ENCODE data around the gene NR1H4. TPM values are rescaled to one million over a fixed set of nuclear protein-coding genes. Genes with fewer than 3 reads are reported as not detected.

The NR1H4 gene
- total and polyA plus RNA-seq, 4 donors: 0.06 to 1.3 TPM; not detected in 2

GRCh38 chr12:100521958-100522357, 48.3 kb downstream of the NR1H4 start:
- Histone ChIP-seq H3K4me1 (ENCODE audit: control insufficient read depth in 5 of 5, insufficient read depth in 5 of 5, low read length in 5 of 5) (no peaks in the 10 kb centered on the region), H3K4me3 (no peak overlapping the region), H3K36me3 (ENCODE audit: control insufficient read depth in 4 of 4, insufficient read depth in 4 of 4, low read length in 4 of 4) (no peaks in the 10 kb centered on the region), H3K27ac (ENCODE audit: low read depth in 1 of 2, low read length in 1 of 2) (no peak overlapping the region), H3K9ac (ENCODE audit: insufficient read depth in 1 of 2, low read length in 2 of 2) (no peak overlapping the region), H3K9me3 (ENCODE audit: control insufficient read depth in 4 of 4, insufficient read depth in 3 of 4, low read length in 3 of 4) (peaks cover 0 to 6% (median 0%) of the 10 kb centered on the region in 4 donors), H3K27me3 (ENCODE audit: control insufficient read depth in 3 of 3, insufficient read depth in 3 of 3, low read length in 2 of 3) (peaks cover 0 to 3% (median 0%) of the 10 kb centered on the region in 3 donors)
- ATAC-seq (ENCODE audit: insufficient read depth, low FRiP score): no peak
- WGBS, 2 donors: 64 to 68% methylated on average over 1 of the region's 1 CpG
- TF ChIP-seq, protein P1, sequence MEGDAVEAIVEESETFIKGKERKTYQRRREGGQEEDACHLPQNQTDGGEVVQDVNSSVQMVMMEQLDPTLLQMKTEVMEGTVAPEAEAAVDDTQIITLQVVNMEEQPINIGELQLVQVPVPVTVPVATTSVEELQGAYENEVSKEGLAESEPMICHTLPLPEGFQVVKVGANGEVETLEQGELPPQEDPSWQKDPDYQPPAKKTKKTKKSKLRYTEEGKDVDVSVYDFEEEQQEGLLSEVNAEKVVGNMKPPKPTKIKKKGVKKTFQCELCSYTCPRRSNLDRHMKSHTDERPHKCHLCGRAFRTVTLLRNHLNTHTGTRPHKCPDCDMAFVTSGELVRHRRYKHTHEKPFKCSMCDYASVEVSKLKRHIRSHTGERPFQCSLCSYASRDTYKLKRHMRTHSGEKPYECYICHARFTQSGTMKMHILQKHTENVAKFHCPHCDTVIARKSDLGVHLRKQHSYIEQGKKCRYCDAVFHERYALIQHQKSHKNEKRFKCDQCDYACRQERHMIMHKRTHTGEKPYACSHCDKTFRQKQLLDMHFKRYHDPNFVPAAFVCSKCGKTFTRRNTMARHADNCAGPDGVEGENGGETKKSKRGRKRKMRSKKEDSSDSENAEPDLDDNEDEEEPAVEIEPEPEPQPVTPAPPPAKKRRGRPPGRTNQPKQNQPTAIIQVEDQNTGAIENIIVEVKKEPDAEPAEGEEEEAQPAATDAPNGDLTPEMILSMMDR (IDR thresholded peaks at IDR 0.05; ENCODE audit: control extremely low read depth, extremely low read depth): no peak
- DNase-seq: no peak

GRCh38 chr12:100528034-100528433, 54.4 kb downstream of the NR1H4 start:
- H3K27ac ChIP-seq (ENCODE audit: low read depth in 1 of 2, low read length in 1 of 2): no peak overlapping the region
- peaks cover 0 to 2% (median 0%) of the 10 kb centered on the region in 4 donors for H3K9me3 ChIP-seq (ENCODE audit: control insufficient read depth in 4 of 4, insufficient read depth in 3 of 4, low read length in 3 of 4)
- H3K27me3 ChIP-seq (ENCODE audit: control insufficient read depth in 3 of 3, insufficient read depth in 3 of 3, low read length in 2 of 3): peaks cover 0 to 6% (median 0%) of the 10 kb centered on the region in 3 donors
- no peak overlapping the region for H3K9ac ChIP-seq (ENCODE audit: insufficient read depth in 1 of 2, low read length in 2 of 2)
- DNase-seq: no peak
- H3K4me3 ChIP-seq: no peak overlapping the region
- 66 to 73% methylated on average over 3 of the region's 3 CpGs for WGBS, 2 donors
- no peaks in the 10 kb centered on the region for H3K36me3 ChIP-seq (ENCODE audit: control insufficient read depth in 4 of 4, insufficient read depth in 4 of 4, low read length in 4 of 4)
- TF ChIP-seq, protein P1 (IDR thresholded peaks at IDR 0.05; ENCODE audit: control extremely low read depth, extremely low read depth): no peak
- no peak for ATAC-seq (ENCODE audit: insufficient read depth, low FRiP score)
- no peaks in the 10 kb centered on the region for H3K4me1 ChIP-seq (ENCODE audit: control insufficient read depth in 5 of 5, insufficient read depth in 5 of 5, low read length in 5 of 5)

- H3K4me1 ChIP-seq (ENCODE audit: control insufficient read depth in 5 of 5, insufficient read depth in 5 of 5, low read length in 5 of 5): no peaks in the 10 kb centered on the region
- H3K27me3 ChIP-seq (ENCODE audit: control insufficient read depth in 3 of 3, insufficient read depth in 3 of 3, low read length in 2 of 3): peaks cover 0 to 6% (median 0%) of the 10 kb centered on the region in 3 donors
- H3K36me3 ChIP-seq (ENCODE audit: control insufficient read depth in 4 of 4, insufficient read depth in 4 of 4, low read length in 4 of 4): no peaks in the 10 kb centered on the region
- H3K9me3 ChIP-seq (ENCODE audit: control insufficient read depth in 4 of 4, insufficient read depth in 3 of 4, low read length in 3 of 4): peaks cover 0 to 2% (median 0%) of the 10 kb centered on the region in 4 donors
- WGBS, 2 donors: 80 to 86% methylated on average over 1 of the region's 1 CpG
- DNase-seq (no peak), ATAC-seq (ENCODE audit: insufficient read depth, low FRiP score) (no peak)
- TF ChIP-seq, protein P1 (IDR thresholded peaks at IDR 0.05; ENCODE audit: control extremely low read depth, extremely low read depth): no peak
- H3K27ac ChIP-seq (ENCODE audit: low read depth in 1 of 2, low read length in 1 of 2): no peak overlapping the region
- H3K9ac ChIP-seq (ENCODE audit: insufficient read depth in 1 of 2, low read length in 2 of 2): no peak overlapping the region
- no peak overlapping the region for H3K4me3 ChIP-seq
Observed at GRCh38 chr12:100528471-100529127, 54.9 kb downstream of the NR1H4 start.

Measured in lung (tissue), 12 donors.